Neural cell (in vitro differentiated cells): Measurements from ENCODE around the gene CCDC181. TPM values are rescaled to one million over a fixed set of nuclear protein-coding genes. Genes with fewer than 3 reads are reported as not detected.

Source experiments
- H2AFZ ChIP-seq: fragments of 200-600, 300-800 bp; sonication (generic), shearing (Covaris generic); 2 replicates; pipeline ENCODE4 v1.6.0; 2014; ENCODE audit warnings: low read depth, mild to moderate bottlenecking, antibody characterized with exemption, low read length, moderate library complexity
- H3F3A ChIP-seq: fragments of 200-600 bp; shearing (Covaris generic); 2 replicates; pipeline ENCODE4 v1.6.1; 2016; ENCODE audit warnings: mild to moderate bottlenecking, moderate library complexity, mixed read lengths, antibody characterized with exemption, low read length; ENCODE audit not compliant: insufficient read depth, poor library complexity, severe bottlenecking
- H3K27ac ChIP-seq: fragments of 200-600, 300-800 bp; sonication (generic), shearing (Covaris generic); 2 replicates; pipeline ENCODE4 v1.5.1; 2014; ENCODE audit warnings: mild to moderate bottlenecking, low read length, moderate library complexity
- H3K27me3 ChIP-seq: fragments of 300-800, 200-600 bp; sonication (generic), shearing (Covaris generic); 2 replicates; pipeline ENCODE4 v1.6.0; 2014; ENCODE audit warnings: mild to moderate bottlenecking, low read depth, low read length, moderate library complexity; ENCODE audit not compliant: insufficient read depth
- H3K36me3 ChIP-seq: fragments of 300-800, 200-600 bp; sonication (generic), shearing (Covaris generic); 2 replicates; pipeline ENCODE4 v1.5.1; 2014; ENCODE audit warnings: mild to moderate bottlenecking, antibody characterized with exemption, low read length, moderate library complexity; ENCODE audit not compliant: insufficient read depth
- H3K4me2 ChIP-seq: fragments of 300-800, 200-600 bp; sonication (generic), shearing (Covaris generic); 2 replicates; pipeline ENCODE4 v1.6.0; 2014; ENCODE audit warnings: mild to moderate bottlenecking, low read length
- H3K4me3 ChIP-seq: fragments of 300-800, 200-600 bp; sonication (generic), shearing (Covaris generic); 2 replicates; pipeline ENCODE4 v1.5.1; 2014; ENCODE audit warnings: mild to moderate bottlenecking, low read length, moderate library complexity
- H3K79me2 ChIP-seq: fragments of 200-600 bp; shearing (Covaris generic); replicated peaks from 2 replicates; pipeline ENCODE4 v1.6.0; 2014; ENCODE audit warnings: mild to moderate bottlenecking, low read length, moderate library complexity; ENCODE audit not compliant: insufficient read depth
- H3K9ac ChIP-seq: fragments of 300-800, 200-600 bp; sonication (generic), shearing (Covaris generic); 2 replicates; pipeline ENCODE4 v1.6.1; 2016; ENCODE audit warnings: mild to moderate bottlenecking, low read length, mixed read lengths
- H3K9me2 ChIP-seq: fragments of 200-600 bp; shearing (Covaris generic); 2 replicates; pipeline ENCODE4 v1.6.1; 2016; ENCODE audit warnings: mild to moderate bottlenecking, low read length, mixed read lengths; ENCODE audit not compliant: insufficient read depth
- H3K9me3 ChIP-seq: fragments of 200-600, 300-800 bp; sonication (generic), shearing (Covaris generic); 2 replicates; pipeline ENCODE4 v1.6.1; 2016; ENCODE audit warnings: mild to moderate bottlenecking, mixed run types, low read length, moderate library complexity, mixed read lengths
- H4K20me1 ChIP-seq: fragments of 200-600 bp; shearing (Covaris generic); 2 replicates; pipeline ENCODE4 v1.6.1; 2016; ENCODE audit warnings: mild to moderate bottlenecking, mixed run types; ENCODE audit not compliant: insufficient read depth
- CTCF ChIP-seq: fragments of 450-650 bp; IDR thresholded peaks from 2 replicates; pipeline ENCODE4 v1.5.1; 2014; ENCODE audit warnings: antibody characterized with exemption, mild to moderate bottlenecking, moderate library complexity; ENCODE audit not compliant: poor library complexity, severe bottlenecking
- EP300 ChIP-seq: fragments of 450-650 bp; conservative IDR thresholded peaks from 2 replicates; pipeline ENCODE4 v1.6.1; 2014; ENCODE audit warnings: antibody characterized with exemption, mild to moderate bottlenecking, moderate library complexity; ENCODE audit not compliant: poor library complexity, severe bottlenecking
- EZH2 ChIP-seq: fragments of 200-600, 300-800 bp; shearing (Covaris generic), sonication (generic); IDR thresholded peaks from 2 replicates; pipeline ENCODE4 v1.6.1; 2014; ENCODE audit warnings: antibody characterized with exemption, low read length, borderline replicate concordance, mild to moderate bottlenecking; ENCODE audit not compliant: insufficient read depth, poor library complexity, severe bottlenecking
- MXI1 ChIP-seq: fragments of 450-650 bp; conservative IDR thresholded peaks from 2 replicates; pipeline ENCODE4 v1.6.1; 2014; ENCODE audit warnings: antibody characterized with exemption, mild to moderate bottlenecking; ENCODE audit not compliant: poor library complexity, severe bottlenecking
- POLR2AphosphoS5 ChIP-seq: IDR thresholded peaks from 2 replicates; pipeline ENCODE4 v1.6.1; 2012
- RAD21 ChIP-seq: fragments of 450-650 bp; conservative IDR thresholded peaks from 2 replicates; pipeline ENCODE4 v1.6.1; 2014; ENCODE audit warnings: antibody characterized with exemption, mild to moderate bottlenecking, moderate library complexity
- REST ChIP-seq: IDR thresholded peaks from 2 replicates; pipeline ENCODE4 v1.6.1; 2012; ENCODE audit warnings: borderline replicate concordance
- SMC3 ChIP-seq: fragments of 450-650 bp; conservative IDR thresholded peaks from 2 replicates; pipeline ENCODE4 v1.6.1; 2014; ENCODE audit warnings: antibody characterized with exemption, mild to moderate bottlenecking, moderate library complexity; ENCODE audit not compliant: poor library complexity
- TAF1 ChIP-seq: IDR thresholded peaks from 2 replicates; pipeline ENCODE4 v1.6.1; 2012; ENCODE audit warnings: low read depth
- polyA plus RNA-seq: library from polyadenylated mRNA; depleted of rRNA; stranded (reverse); fragments of >200 nt; gene quantifications from 2 replicates; pipeline ENCODE4 v1.2.3, GENCODE V29; 2014

CCDC181 gene
- polyA plus RNA-seq, 1 donor from 2014 or later, result 14.7 TPM

- TF ChIP-seq EZH2 (no peak), SMC3 (no peak), MXI1 (no peak), CTCF (no peak), TAF1 (no peak), POLR2AphosphoS5 (no peak), REST (no peak), EP300 (no peak), RAD21 (no peak)
- H3K9me3 ChIP-seq, result no peaks in the 10 kb centered on the region
- peak overlapping the region; percentile 70 for H3K9ac ChIP-seq
- H3K27me3 ChIP-seq, result no peaks in the 10 kb centered on the region
- H4K20me1 ChIP-seq, result no peaks in the 10 kb centered on the region
- no peaks in the 10 kb centered on the region for H3F3A ChIP-seq
- H2AFZ ChIP-seq, result peak overlapping the region; percentile 4
- no peaks in the 10 kb centered on the region for H3K36me3 ChIP-seq
- peak overlapping the region; percentile 73 for H3K4me3 ChIP-seq
- peak overlapping the region; percentile 57 for H3K4me2 ChIP-seq
- no peak overlapping the region for H3K27ac ChIP-seq
- H3K79me2 ChIP-seq, result peaks cover 13% of the 10 kb centered on the region
- no peaks in the 10 kb centered on the region for H3K9me2 ChIP-seq
These were observed 1.0 kb downstream of the CCDC181 start for GRCh38 chr1:169426174-169426705.

GRCh38 chr1:169421309-169421708 lies 6.0 kb downstream of the CCDC181 start:
- Histone ChIP-seq H3K79me2 (peaks cover 13% of the 10 kb centered on the region), H3K4me3 (no peak overlapping the region), H3F3A (no peaks in the 10 kb centered on the region), H3K27me3 (no peaks in the 10 kb centered on the region), H3K9me2 (no peaks in the 10 kb centered on the region), H3K36me3 (no peaks in the 10 kb centered on the region), H3K9me3 (no peaks in the 10 kb centered on the region), H3K27ac (no peak overlapping the region), H2AFZ (no peak overlapping the region), H3K9ac (no peak overlapping the region), H3K4me2 (no peak overlapping the region), H4K20me1 (no peaks in the 10 kb centered on the region)
- TF ChIP-seq EP300 (no peak), SMC3 (no peak), EZH2 (no peak), POLR2AphosphoS5 (no peak), TAF1 (no peak), MXI1 (no peak), CTCF (no peak), REST (no peak), RAD21 (no peak)
